ENCODE data around the gene ATF7IP.

ATF7IP gene

GRCh38 chr12:14505626-14506596, 140.4 kb downstream of the ATF7IP start:
- no peak for DNase-seq

DNA sequence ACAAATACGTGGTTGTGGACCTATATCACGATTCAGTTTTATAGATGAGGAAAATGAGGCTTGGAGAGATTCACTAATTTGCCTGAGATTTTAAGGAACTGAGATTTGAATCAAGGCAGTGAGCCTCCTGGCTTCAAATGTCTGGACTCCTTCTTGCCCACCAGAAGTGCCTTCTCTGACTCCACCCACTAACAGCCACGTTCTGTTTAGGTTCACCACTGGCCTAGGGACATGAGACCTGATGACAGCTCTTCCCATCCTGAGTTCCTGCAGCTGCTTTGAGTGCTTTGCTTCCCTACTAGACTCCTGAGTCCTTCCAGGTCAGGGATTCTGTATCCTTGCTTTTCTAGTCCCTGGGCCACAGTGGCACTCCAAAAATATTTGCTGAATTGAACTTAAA, 145.1 kb downstream of the ATF7IP start:
- no peak for DNase-seq

GRCh38 chr12:14514154-14514842, 148.8 kb downstream of the ATF7IP start:
- no peak for DNase-seq

DNA sequence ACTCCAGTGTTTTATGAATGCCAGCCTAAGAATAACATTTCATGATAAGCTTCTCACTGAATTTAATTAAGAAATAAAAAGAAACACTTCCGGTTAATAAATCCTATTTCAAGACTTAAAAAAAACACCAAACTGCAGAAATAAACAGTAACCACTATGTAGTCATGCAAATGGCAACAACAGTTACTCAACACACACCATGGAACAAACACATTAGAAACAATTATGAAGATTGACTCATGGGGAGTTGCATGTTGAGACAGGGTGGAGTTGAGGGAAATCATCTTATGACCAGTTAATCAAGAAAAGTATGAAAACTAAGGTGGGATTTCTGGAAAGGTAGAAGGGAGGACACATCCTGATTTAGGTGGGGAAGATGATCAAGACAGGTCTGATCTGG, 149.5 kb downstream of the ATF7IP start:
- no peak for DNase-seq

GRCh38 chr12:14521822-14522221, 156.3 kb downstream of the ATF7IP start:
- no peak for DNase-seq

DNA sequence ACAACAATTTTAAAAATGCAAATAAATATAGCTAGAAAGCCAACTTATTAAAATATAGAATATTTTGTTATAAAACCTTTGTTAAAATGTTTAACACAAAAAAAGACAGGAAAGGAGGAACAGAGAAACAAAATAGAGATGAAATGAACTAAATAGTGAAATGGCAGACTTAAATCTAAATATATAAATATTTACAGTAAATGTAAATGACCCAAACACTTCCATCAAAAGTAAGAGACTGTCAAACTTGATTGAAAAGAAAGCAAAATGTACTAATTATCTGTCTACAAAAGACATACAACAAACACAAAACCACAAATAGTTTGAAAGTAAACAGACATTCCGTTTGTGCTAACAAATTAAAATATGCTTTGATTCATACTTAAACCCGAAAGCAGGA, 160.5 kb downstream of the ATF7IP start:
- DNase-seq = no peak

DNA sequence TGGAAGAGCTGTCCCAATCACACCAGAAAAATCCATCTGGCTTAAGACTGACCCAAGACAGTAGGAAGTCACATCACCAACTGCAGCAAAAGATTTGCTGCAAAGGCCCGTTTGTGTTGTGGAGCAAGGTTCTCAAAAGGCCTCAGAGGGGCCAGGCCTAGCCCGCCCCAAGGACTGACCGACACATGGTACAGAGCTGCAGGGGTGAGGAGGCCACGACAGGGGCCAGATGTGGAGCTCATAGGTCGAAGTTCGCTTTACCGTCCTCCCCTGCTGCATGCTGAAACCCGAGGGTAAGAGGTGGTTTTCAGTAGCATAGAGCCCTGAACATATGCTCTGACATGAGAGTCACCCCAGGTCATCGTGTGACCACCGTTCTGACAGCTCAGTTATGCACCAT, 166.7 kb downstream of the ATF7IP start:
- DNase-seq = no peak

DNA sequence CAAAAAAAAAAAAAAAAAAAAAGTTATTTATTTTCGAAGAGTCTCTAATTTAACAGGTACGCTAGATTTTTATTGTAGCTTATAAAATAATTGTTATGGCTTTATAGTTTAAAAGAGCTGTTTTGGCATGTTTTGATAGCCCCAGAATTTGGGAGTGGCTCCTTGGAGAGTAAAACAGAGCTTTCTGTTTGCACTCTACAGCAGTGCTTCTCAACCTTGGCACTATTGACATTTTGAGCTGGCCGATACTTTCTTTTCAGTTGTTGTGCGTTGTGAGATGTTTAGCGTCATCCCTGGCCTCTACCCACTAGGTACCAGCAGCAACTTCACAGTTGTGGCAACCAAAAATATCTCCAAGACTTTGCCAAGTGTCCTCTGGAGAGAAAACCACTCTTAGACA, 171.6 kb downstream of the ATF7IP start:
- DNase-seq = no peak

DNA sequence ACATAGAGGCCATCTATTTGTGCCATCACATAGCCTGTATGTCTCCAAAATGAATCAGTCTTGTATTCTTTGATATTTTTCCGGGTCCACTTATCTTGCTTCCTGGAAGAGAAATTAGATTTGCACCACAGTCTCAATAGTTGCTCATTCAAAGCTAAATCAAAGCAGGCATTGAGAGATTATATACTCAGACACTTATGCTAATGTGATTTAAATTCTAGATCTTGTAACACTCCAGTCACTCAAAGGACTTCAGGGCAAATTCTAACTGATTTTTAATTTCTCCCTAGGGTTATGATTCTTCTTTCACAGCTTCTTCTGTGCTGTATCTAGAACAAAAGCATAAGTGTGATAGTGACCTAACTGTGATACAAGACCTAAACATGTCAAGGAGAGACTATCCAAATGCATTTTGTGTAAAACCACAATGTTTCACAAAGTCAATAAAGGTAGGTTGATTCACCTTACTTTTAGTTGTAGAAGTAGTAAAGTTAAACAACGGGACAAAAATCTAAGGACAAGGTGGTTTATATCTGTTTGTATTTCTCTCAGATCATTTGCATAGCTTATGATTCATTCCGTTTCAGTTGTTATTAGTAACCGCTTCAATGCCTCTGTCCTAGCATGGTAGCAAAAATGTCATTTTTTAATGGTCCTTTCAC, 175.4 kb downstream of the ATF7IP start:
- no peak for DNase-seq

GRCh38 chr12:14545144-14546124, 180.0 kb downstream of the ATF7IP start:
- DNase-seq = no peak

DNA sequence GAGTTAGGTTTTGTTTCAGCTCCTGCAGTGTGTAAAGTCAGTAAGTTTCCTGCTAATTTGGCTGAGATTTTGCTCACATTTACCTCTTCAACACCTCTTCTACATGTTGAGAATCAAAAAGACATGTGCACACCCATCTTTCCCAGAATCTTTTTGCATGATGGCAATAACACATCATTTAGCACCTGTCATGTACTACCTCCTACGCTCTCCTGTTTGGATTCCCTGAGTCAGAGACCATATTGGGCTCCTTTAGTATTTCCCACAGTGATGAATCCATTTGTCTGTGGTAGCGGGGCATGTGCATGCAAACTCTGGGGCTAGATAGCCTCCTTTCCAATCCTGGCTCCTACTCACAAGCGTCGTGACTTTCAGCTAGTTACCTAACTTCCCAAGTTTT, 182.1 kb downstream of the ATF7IP start:
- DNase-seq = no peak

GRCh38 chr12:14548609-14549008, 183.1 kb downstream of the ATF7IP start:
- DNase-seq = no peak

Data from activated gamma-delta T cell (primary cell).